ENCODE data around the gene PADI1. TPM values are rescaled to one million over a fixed set of nuclear protein-coding genes. Genes with fewer than 3 reads are reported as not detected.

Gene PADI1
- total RNA-seq, 1 donor from 2014 or later = 0.70 TPM

DNA sequence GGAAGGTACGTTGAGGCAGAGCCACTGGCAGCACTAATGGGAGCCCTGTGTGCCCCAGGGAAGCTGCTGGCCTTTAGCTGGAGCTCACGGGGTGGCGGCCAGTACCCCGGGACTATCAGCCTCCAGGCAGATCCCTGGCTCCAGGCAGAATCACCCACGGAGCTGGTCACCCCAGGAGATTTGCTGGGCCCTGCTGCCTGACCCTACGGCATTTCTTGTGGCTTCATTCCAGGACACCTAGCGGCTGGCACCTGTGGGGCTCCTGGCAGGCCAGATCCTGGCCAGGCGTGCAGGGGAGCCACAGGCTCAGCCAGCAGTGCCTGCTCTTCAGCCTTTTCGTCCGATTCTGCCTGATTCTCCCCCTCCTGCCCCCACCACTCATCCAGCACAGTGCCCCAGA lies 7.1 kb downstream of the PADI1 start:
- peak overlapping the region; percentile 92 for H3K27ac Mint-ChIP-seq (ENCODE audit: unreplicated experiment)

DNA sequence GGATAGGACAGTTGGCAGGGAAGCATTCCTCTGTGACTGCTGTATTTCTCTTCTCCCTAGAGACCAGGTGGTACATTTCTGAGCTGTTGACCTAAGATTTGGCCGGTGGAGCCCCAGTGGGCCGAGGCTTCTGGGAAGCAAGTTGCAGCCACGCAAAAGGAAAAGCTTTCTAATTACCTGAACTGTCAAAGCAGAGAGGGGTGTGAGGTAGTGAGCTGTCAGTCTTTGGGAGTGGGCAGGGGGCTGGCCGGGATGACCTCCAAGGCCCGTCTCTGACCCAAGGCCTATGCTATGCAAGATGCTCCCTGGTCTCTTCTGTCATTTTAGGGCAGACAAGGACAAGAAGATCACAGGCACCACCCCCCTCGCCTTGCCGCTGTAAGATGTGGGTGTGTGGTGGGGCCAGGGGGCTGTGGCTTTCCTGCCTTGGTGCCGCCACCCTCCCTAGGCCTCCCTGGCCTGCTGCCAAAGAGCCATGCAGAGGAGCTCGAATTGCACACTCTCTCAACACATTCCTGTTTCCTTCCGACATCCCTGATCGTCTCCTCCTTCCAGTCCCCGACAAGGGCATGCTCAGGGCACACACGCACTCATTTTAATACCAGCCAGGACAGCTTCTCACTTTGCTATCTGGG lies 7.7 kb downstream of the PADI1 start:
- peaks cover 2% of the 10 kb centered on the region for H3K36me3 Mint-ChIP-seq (ENCODE audit: low read depth)
- H3K4me3 Mint-ChIP-seq (ENCODE audit: unreplicated experiment) = peak overlapping the region; percentile 10
- H3K27me3 Mint-ChIP-seq (ENCODE audit: low read depth) = no peaks in the 10 kb centered on the region
- peak overlapping the region; percentile 92 for H3K27ac Mint-ChIP-seq (ENCODE audit: unreplicated experiment)
- no peaks in the 10 kb centered on the region for H3K9me3 Mint-ChIP-seq (ENCODE audit: low read depth)
- TF ChIP-seq, protein P1, sequence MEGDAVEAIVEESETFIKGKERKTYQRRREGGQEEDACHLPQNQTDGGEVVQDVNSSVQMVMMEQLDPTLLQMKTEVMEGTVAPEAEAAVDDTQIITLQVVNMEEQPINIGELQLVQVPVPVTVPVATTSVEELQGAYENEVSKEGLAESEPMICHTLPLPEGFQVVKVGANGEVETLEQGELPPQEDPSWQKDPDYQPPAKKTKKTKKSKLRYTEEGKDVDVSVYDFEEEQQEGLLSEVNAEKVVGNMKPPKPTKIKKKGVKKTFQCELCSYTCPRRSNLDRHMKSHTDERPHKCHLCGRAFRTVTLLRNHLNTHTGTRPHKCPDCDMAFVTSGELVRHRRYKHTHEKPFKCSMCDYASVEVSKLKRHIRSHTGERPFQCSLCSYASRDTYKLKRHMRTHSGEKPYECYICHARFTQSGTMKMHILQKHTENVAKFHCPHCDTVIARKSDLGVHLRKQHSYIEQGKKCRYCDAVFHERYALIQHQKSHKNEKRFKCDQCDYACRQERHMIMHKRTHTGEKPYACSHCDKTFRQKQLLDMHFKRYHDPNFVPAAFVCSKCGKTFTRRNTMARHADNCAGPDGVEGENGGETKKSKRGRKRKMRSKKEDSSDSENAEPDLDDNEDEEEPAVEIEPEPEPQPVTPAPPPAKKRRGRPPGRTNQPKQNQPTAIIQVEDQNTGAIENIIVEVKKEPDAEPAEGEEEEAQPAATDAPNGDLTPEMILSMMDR (IDR thresholded peaks at IDR 0.05) = no peak
- peak; percentile 96 for DNase-seq (ENCODE audit: low spot score)
- peaks cover 80% of the 10 kb centered on the region for H3K4me1 Mint-ChIP-seq (ENCODE audit: low read depth)

More for the DNA sequence above, 7.1 kb downstream of the PADI1 start:
- Mint-ChIP-seq H3K27me3 (ENCODE audit: low read depth) (no peaks in the 10 kb centered on the region), H3K4me1 (ENCODE audit: low read depth) (peaks cover 83% of the 10 kb centered on the region), H3K9me3 (ENCODE audit: low read depth) (no peaks in the 10 kb centered on the region), H3K36me3 (ENCODE audit: low read depth) (peaks cover 2% of the 10 kb centered on the region), H3K4me3 (ENCODE audit: unreplicated experiment) (no peak overlapping the region)
- TF ChIP-seq, protein P1 (IDR thresholded peaks at IDR 0.05) = peak; percentile 14
- no peak for DNase-seq (ENCODE audit: low spot score)

DNA sequence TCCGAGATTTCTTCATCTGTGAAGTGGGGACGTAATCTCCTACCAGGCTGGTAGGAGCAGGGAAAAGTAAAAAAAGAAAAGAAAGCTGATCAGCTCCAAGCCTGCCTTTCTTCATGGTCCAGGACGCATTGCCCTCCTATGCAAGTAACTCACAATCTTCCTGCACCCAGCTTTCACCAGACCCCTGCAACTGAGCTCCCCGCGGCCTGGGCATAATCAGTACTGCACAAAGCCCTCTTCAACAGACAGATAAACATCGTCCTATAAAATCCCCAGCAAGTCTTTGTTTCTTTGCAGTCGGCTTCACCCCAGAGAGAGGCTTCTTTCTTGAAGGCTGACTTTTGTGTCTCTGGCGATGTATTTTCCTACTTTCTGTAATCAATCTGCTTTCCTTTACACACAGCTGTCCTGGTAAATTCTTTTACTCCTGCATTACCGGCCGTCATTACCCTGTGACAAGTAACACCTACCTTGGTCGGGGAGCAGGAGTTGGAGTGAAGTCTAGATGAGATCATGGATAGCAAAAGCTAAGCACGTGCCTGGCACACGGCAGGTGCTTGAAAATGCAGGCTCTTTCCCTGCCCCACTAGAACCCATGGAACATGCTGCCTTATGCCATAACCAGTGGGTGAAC lies 8.3 kb downstream of the PADI1 start:
- TF ChIP-seq, protein P1 (IDR thresholded peaks at IDR 0.05) = no peak
- H3K27ac Mint-ChIP-seq (ENCODE audit: unreplicated experiment) = peak overlapping the region; percentile 92
- H3K4me1 Mint-ChIP-seq (ENCODE audit: low read depth) = peaks cover 74% of the 10 kb centered on the region
- no peaks in the 10 kb centered on the region for H3K27me3 Mint-ChIP-seq (ENCODE audit: low read depth)
- H3K9me3 Mint-ChIP-seq (ENCODE audit: low read depth) = no peaks in the 10 kb centered on the region
- peaks cover 2% of the 10 kb centered on the region for H3K36me3 Mint-ChIP-seq (ENCODE audit: low read depth)
- peak overlapping the region; percentile 10 for H3K4me3 Mint-ChIP-seq (ENCODE audit: unreplicated experiment)
- no peak for DNase-seq (ENCODE audit: low spot score)

DNA sequence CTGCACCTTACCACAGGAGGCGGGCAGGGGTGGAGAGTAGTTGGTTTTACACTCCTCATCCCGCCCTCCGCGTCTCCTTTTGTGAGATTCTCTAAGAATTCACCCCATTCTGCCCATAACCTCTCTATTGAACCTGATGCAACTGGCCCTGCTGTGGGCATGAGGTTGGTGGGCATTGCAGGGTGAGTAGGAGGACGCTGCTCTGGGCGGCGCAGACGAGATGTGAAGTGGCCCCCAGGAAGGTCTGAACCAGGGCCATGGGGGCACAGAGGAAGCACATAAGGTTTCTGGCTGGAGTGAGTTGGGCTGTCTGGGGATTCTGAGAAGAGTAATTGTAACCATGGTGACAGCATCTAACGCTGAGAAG lies 8.8 kb downstream of the PADI1 start:
- peaks cover 71% of the 10 kb centered on the region for H3K4me1 Mint-ChIP-seq (ENCODE audit: low read depth)
- peak overlapping the region; percentile 36 for H3K27ac Mint-ChIP-seq (ENCODE audit: unreplicated experiment)
- no peak for DNase-seq (ENCODE audit: low spot score)
- H3K27me3 Mint-ChIP-seq (ENCODE audit: low read depth) = no peaks in the 10 kb centered on the region
- H3K4me3 Mint-ChIP-seq (ENCODE audit: unreplicated experiment) = no peak overlapping the region
- TF ChIP-seq, protein P1 (IDR thresholded peaks at IDR 0.05) = no peak
- peaks cover 2% of the 10 kb centered on the region for H3K36me3 Mint-ChIP-seq (ENCODE audit: low read depth)
- H3K9me3 Mint-ChIP-seq (ENCODE audit: low read depth) = no peaks in the 10 kb centered on the region

DNA sequence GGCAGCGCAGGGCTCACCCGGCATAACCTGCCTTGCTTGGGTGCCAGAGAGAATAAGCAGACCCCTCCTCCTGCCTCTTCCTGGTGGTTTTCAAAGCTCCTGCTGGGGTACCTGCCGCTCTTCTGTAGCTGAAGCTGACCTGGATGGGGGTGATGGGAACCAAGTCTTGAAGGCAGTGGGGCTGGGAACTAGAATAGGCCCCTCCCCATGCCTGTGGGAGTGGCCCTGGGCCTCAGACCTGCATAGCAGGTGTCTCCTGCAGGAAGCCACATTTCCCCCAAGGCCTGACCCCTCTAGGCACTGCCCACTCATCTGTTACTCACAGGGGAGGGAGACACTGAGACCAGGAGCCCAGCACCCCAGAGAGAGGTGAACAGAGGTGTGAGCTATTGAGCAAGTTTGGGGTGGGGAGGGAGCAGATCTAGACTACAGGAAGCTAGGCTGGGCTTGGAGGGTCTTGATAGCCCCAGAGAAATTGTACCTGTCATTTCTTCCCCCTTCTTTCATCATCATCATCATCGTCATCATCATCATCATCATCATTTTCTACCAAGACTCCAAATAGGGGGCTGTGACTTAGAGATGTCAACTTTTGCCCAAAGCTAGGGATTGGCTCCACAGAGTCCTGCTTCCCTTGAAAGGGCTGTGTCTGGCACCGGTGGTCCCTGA lies 10.1 kb downstream of the PADI1 start:
- no peak for DNase-seq (ENCODE audit: low spot score)
- peaks cover 59% of the 10 kb centered on the region for H3K4me1 Mint-ChIP-seq (ENCODE audit: low read depth)
- no peak overlapping the region for H3K4me3 Mint-ChIP-seq (ENCODE audit: unreplicated experiment)
- H3K36me3 Mint-ChIP-seq (ENCODE audit: low read depth) = peaks cover 2% of the 10 kb centered on the region
- H3K27me3 Mint-ChIP-seq (ENCODE audit: low read depth) = no peaks in the 10 kb centered on the region
- TF ChIP-seq, protein P1 (IDR thresholded peaks at IDR 0.05) = no peak
- H3K9me3 Mint-ChIP-seq (ENCODE audit: low read depth) = no peaks in the 10 kb centered on the region
- H3K27ac Mint-ChIP-seq (ENCODE audit: unreplicated experiment) = no peak overlapping the region

All from chondrocyte (in vitro differentiated cells).